ENCODE measurements around the gene CFAP65.

CFAP65 gene

GRCh38 chr2:218991674-218992168 lies 49.6 kb downstream of the CFAP65 start:
- DNase-seq (ENCODE audit: low spot score in 2 of 2): no peak
- Mint-ChIP-seq H3K36me3 (no peaks in the 10 kb centered on the region), H3K9me3 (no peaks in the 10 kb centered on the region), H3K4me1 (peaks cover 11% of the 10 kb centered on the region), H3K4me3 (no peak overlapping the region), H3K27me3 (peaks cover 44% of the 10 kb centered on the region), H3K27ac (no peak overlapping the region)
- ATAC-seq (ENCODE audit: low read depth): no peak

- DNase-seq (ENCODE audit: low spot score in 2 of 2) (no peak), ATAC-seq (ENCODE audit: low read depth) (no peak)
- Mint-ChIP-seq H3K36me3 (no peaks in the 10 kb centered on the region), H3K9me3 (no peaks in the 10 kb centered on the region), H3K27ac (no peak overlapping the region), H3K27me3 (peaks cover 47% of the 10 kb centered on the region), H3K4me1 (peaks cover 16% of the 10 kb centered on the region), H3K4me3 (no peak overlapping the region)
Observed at GRCh38 chr2:218990612-218991011, 50.7 kb downstream of the CFAP65 start.

GRCh38 chr2:218990052-218990451 lies 51.3 kb downstream of the CFAP65 start:
- Mint-ChIP-seq H3K36me3 (no peaks in the 10 kb centered on the region), H3K27me3 (peaks cover 43% of the 10 kb centered on the region), H3K4me3 (no peak overlapping the region), H3K27ac (no peak overlapping the region), H3K4me1 (peaks cover 14% of the 10 kb centered on the region), H3K9me3 (no peaks in the 10 kb centered on the region)
- no peak for ATAC-seq (ENCODE audit: low read depth)
- no peak for DNase-seq (ENCODE audit: low spot score in 2 of 2)

GRCh38 chr2:218988650-218989049 lies 52.7 kb downstream of the CFAP65 start:
- ATAC-seq (ENCODE audit: low read depth): no peak
- no peaks in the 10 kb centered on the region for H3K9me3 Mint-ChIP-seq
- H3K27me3 Mint-ChIP-seq: peaks cover 42% of the 10 kb centered on the region
- no peak for DNase-seq (ENCODE audit: low spot score in 2 of 2)
- no peak overlapping the region for H3K27ac Mint-ChIP-seq
- no peaks in the 10 kb centered on the region for H3K36me3 Mint-ChIP-seq
- peaks cover 17% of the 10 kb centered on the region for H3K4me1 Mint-ChIP-seq
- no peak overlapping the region for H3K4me3 Mint-ChIP-seq

GRCh38 chr2:218988164-218988563 lies 53.2 kb downstream of the CFAP65 start:
- Mint-ChIP-seq H3K27ac (no peak overlapping the region), H3K4me3 (no peak overlapping the region), H3K9me3 (no peaks in the 10 kb centered on the region), H3K36me3 (no peaks in the 10 kb centered on the region), H3K27me3 (peaks cover 47% of the 10 kb centered on the region), H3K4me1 (peaks cover 17% of the 10 kb centered on the region)
- ATAC-seq (ENCODE audit: low read depth): no peak
- DNase-seq (ENCODE audit: low spot score in 2 of 2): no peak

- no peak for DNase-seq (ENCODE audit: low spot score in 2 of 2)
- no peak for ATAC-seq (ENCODE audit: low read depth)
- H3K4me1 Mint-ChIP-seq: peaks cover 17% of the 10 kb centered on the region
- no peak overlapping the region for H3K27ac Mint-ChIP-seq
- no peaks in the 10 kb centered on the region for H3K9me3 Mint-ChIP-seq
- peaks cover 41% of the 10 kb centered on the region for H3K27me3 Mint-ChIP-seq
- no peak overlapping the region for H3K4me3 Mint-ChIP-seq
- H3K36me3 Mint-ChIP-seq: no peaks in the 10 kb centered on the region
Observed at GRCh38 chr2:218986148-218986761, 55.1 kb downstream of the CFAP65 start.

- no peak overlapping the region for H3K27ac Mint-ChIP-seq
- no peak for DNase-seq (ENCODE audit: low spot score in 2 of 2)
- no peak for ATAC-seq (ENCODE audit: low read depth)
- no peaks in the 10 kb centered on the region for H3K9me3 Mint-ChIP-seq
- no peaks in the 10 kb centered on the region for H3K36me3 Mint-ChIP-seq
- H3K27me3 Mint-ChIP-seq: peaks cover 40% of the 10 kb centered on the region
- no peak overlapping the region for H3K4me3 Mint-ChIP-seq
- H3K4me1 Mint-ChIP-seq: peaks cover 18% of the 10 kb centered on the region
Observed at GRCh38 chr2:218985325-218986091, 55.8 kb downstream of the CFAP65 start.

- Mint-ChIP-seq H3K27ac (no peak within 1 kb of the TSS), H3K4me3 (peak within 1 kb of the TSS; percentile 45), H3K9me3 (no peaks in the 10 kb centered on the region), H3K4me1 (peaks cover 22% of the 10 kb centered on the region), H3K27me3 (peaks cover 42% of the 10 kb centered on the region), H3K36me3 (peaks cover 2% of the 10 kb centered on the region)
- DNase-seq (ENCODE audit: low spot score in 2 of 2) (no peak), ATAC-seq (ENCODE audit: low read depth) (no peak)
Observed at GRCh38 chr2:218985021-218985324, 56.3 kb downstream of the CFAP65 start, which contains the start of gene FEV. Gene FEV (minus strand): TSS chr2:218985184. CDS start chr2:218985075, 109 bp downstream.

- H3K27me3 Mint-ChIP-seq: peaks cover 39% of the 10 kb centered on the region
- H3K27ac Mint-ChIP-seq: no peak overlapping the region
- H3K9me3 Mint-ChIP-seq: no peaks in the 10 kb centered on the region
- ATAC-seq (ENCODE audit: low read depth) (no peak), DNase-seq (ENCODE audit: low spot score in 2 of 2) (no peak)
- peak overlapping the region; percentile 45 for H3K4me3 Mint-ChIP-seq
- H3K4me1 Mint-ChIP-seq: peaks cover 23% of the 10 kb centered on the region
- peaks cover 2% of the 10 kb centered on the region for H3K36me3 Mint-ChIP-seq
Observed at GRCh38 chr2:218984239-218985020, 56.9 kb downstream of the CFAP65 start.

GRCh38 chr2:218983934-218984238 lies 57.4 kb downstream of the CFAP65 start:
- H3K27me3 Mint-ChIP-seq: peaks cover 34% of the 10 kb centered on the region
- no peak overlapping the region for H3K27ac Mint-ChIP-seq
- DNase-seq (ENCODE audit: low spot score in 2 of 2): no peak
- H3K4me3 Mint-ChIP-seq: no peak overlapping the region
- no peaks in the 10 kb centered on the region for H3K9me3 Mint-ChIP-seq
- ATAC-seq (ENCODE audit: low read depth): no peak
- peaks cover 2% of the 10 kb centered on the region for H3K36me3 Mint-ChIP-seq
- peaks cover 23% of the 10 kb centered on the region for H3K4me1 Mint-ChIP-seq

GRCh38 chr2:218983263-218983933 lies 57.9 kb downstream of the CFAP65 start:
- ATAC-seq (ENCODE audit: low read depth): no peak

GRCh38 chr2:218982586-218983262 lies 58.6 kb downstream of the CFAP65 start:
- DNase-seq (ENCODE audit: low spot score in 2 of 2) (no peak), ATAC-seq (ENCODE audit: low read depth) (no peak)
- Mint-ChIP-seq H3K9me3 (no peaks in the 10 kb centered on the region), H3K27ac (no peak overlapping the region), H3K36me3 (peaks cover 2% of the 10 kb centered on the region), H3K4me1 (peaks cover 23% of the 10 kb centered on the region), H3K4me3 (peak overlapping the region; percentile 68), H3K27me3 (peaks cover 36% of the 10 kb centered on the region)

More at GRCh38 chr2:218983263-218983933, 57.9 kb downstream of the CFAP65 start:
- Mint-ChIP-seq H3K36me3 (peaks cover 2% of the 10 kb centered on the region), H3K27ac (no peak overlapping the region), H3K4me1 (peaks cover 23% of the 10 kb centered on the region), H3K9me3 (no peaks in the 10 kb centered on the region), H3K27me3 (peaks cover 32% of the 10 kb centered on the region), H3K4me3 (no peak overlapping the region)
- DNase-seq (ENCODE audit: low spot score in 2 of 2): no peak

GRCh38 chr2:218981881-218982585 lies 59.3 kb downstream of the CFAP65 start:
- Mint-ChIP-seq H3K27ac (no peak overlapping the region), H3K36me3 (peaks cover 2% of the 10 kb centered on the region), H3K27me3 (peaks cover 38% of the 10 kb centered on the region), H3K4me1 (peaks cover 23% of the 10 kb centered on the region), H3K9me3 (no peaks in the 10 kb centered on the region), H3K4me3 (peak overlapping the region; percentile 68)
- peak; percentile 30 for ATAC-seq (ENCODE audit: low read depth)
- DNase-seq (ENCODE audit: low spot score in 2 of 2): no peak

Measured in memory B cell (primary cell).